ENCODE data around the gene MEF2C.
A peak's percentile ranks its signal among the peaks of the same experiment; 100 is the strongest.
"Not testable (repeated sequence)": the region's sequence is repeated elsewhere in the genome, so short reads cannot be mapped to it uniquely, and the experiment has no call there.

MEF2C gene

DNA sequence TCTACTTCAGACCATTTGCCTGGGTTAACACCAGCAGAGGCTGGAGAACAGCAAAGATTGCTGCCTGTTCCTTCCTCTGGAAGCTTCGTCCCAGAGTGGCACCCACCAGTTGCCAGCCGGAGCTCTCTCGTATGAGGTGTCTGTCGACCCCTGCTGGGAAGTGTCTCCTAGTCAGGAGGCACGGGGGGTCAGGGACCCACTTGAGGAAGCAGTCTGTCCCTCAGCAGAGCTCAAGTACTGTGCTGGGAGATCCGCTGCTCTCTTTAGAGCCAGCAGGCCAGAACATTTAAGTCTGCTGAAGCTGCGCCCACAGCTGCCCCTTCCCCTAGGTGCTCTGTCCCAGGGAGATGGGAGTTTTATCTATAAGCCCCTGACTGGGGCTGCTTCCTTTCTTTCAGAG lies 84.1 kb downstream of the MEF2C start:
- DNase-seq, result not testable (repeated sequence)

DNA sequence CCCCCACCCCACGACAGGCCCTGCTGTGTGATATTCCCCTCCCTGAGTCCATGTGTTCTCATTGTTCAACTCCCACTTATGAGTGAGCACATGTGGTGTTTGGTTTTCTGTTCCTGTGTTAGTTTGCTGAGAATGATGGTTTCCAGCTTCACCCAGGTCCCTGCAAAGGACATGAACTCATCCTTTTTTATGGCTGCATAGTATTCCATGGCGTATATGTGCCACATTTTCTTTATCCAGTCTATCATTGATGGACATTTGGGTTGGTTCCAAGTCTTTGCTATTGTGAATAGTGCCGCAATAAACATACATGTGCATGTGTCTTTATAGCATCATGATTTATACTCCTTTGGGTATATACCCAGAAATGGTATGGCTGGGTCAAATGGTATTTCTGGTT lies 89.2 kb downstream of the MEF2C start:
- not testable (repeated sequence) for DNase-seq

DNA sequence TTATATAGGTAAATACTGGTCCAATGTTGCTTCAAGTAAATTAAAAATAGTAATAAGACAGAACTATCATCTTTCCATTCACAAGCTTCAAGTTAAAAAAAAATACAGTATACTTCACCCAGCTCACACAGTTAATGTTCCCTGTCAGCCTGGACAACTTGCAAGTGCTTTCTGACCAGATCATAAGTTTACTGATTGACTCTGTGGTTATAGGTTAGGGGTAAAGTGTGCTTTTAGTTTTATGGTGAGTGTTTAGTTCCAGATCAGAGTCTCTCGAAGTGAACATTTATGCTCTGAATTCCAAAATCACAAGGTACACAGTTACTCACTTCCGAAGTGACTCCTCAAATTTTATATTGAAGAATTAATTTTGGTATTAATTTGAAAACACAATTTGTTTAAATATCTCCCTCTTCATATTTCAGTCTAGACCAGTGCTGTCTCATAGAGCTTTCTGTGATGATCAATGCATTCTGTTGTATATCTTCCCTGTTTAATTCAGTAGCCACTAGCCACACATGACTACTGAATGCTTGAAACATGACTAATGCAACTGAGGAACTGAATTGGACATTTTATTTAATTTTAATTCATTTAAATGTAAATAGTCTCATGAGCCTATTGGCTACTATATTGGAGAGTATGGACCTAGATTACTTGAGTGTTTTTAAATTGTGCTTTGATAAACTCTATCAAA lies 90.7 kb downstream of the MEF2C start:
- DNase-seq, result no peak

DNA sequence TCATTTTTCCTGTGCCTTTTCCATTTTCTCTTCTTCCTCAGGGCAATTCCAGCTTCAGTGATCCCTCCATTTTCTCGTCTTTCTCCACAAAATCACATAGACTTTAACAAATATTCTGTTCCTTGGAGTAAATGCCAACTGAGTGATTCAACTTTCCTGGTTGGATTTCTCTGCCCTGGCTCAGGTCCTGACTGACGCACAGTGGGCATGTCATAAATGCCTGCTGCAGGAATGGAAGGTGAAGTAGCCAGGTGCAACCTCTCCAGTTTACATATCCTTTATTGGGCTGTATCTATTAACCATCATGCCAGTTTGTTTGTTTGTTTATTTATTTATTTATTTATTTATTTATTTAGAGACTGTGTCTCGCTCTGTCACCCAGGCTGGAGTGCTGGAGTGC lies 95.1 kb downstream of the MEF2C start:
- no peak for DNase-seq

DNA sequence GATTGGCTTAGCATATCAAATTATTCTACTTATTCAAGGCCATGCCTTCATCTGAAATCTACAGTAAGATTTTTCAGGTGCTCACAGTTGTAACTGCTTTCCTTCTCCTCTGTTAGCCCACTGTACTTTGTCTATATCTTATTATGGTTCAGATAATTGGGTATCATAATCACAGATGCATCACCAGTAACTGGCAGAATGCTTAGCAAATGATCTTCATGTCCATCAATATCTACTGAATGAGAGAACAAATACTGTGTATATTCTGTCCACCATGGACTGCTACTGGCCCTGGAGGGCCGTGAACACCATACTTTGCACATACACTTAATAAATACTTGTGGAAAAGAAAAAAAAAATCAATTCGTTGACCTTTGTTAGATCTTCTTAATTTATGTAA lies 96.2 kb downstream of the MEF2C start:
- no peak for DNase-seq

DNA sequence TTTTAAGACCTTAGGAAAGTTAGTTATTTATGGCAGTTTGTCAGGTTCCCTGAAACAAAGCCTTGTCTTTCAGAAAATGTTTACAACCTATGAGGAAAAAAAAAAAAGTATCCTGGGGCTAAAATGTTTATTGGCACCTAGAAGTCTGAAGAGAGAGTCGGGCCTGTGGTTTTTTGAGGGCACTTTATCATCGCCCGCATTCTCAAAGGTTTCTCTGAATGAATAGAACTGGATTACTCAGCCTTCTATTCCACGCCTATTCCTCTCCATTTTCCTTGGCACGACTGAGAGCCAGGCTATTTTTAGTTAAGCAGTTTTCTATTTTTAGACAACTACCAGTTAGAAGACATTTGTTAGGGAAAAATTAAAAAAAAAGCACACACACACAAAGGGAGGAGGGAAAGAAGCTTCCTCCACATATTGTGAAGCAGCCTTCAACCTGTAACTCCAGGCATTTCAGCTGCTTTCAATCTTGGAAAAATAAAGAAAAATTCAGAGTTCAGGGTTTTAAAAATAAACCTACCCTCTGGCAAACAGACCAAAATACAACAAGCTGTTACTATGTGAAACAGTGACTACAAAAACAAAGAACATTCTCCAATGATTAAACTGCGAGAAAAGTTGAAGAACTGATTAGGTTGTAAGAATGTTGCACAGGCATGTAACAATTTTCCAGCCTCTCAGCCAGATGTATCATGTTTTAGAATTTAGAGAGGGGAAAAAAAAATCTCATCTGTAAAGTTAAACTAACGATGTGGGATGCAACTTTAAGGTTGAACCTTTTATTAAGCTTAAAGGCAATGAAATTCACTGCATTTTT lies 97.0 kb downstream of the MEF2C start:
- no peak for DNase-seq

DNA sequence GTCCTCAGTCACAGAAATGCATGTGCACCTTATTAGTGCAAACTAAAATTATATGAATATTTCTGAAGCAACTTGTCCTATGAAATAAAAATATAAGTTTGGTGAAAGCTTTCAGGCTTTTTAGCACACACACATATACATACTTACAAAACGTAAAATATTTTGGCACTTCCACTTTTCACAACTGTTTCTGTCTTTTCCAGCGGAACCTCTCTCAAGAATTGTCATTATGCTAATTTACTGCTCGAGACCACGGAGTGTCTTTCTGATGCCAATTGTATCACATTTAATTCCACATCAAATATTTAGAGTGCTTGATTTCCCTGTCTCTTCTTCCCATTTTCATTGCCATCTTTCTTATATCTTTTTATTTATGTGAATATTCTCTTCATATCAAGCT lies 100.4 kb downstream of the MEF2C start:
- peak; percentile 24 for DNase-seq

DNA sequence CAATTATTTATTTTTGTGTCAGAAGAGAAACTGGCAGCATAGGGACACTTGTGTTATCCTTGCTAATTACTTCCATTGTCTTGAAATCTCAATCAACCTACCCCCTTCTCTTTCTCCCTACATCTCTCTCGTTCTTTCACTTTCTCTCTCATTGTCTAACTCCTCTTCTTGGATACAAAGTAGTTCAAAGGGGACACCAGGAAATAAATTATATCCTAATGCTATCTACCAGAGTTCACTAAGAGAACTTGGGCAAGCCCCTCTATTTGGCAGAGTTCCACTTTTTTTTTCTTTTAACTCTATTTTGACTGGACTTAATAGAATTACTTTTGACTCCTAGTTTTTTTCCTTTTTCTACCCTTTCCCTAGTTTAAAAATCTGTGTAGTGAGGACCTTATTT lies 102.2 kb downstream of the MEF2C start:
- DNase-seq, result no peak

DNA sequence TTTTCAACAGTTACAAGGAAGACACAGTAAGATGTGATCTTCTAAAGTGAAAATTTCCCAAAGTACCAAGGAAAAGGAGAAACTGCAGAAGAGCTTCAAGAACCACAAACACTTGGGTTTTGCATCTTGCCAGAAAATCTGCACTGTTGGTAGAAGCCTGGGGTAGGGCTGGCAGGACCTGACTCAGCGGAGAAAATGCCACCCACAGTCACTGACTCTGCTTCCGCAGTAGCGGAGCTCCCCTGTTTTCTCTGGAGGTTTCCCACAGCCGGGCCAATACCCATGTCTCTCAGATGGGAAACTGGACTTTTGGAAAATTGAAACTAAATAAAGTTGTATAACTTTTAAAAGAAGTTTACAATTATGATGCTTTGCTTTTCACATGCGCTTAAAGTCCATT lies 104.2 kb downstream of the MEF2C start:
- DNase-seq, result peak; percentile 63

DNA sequence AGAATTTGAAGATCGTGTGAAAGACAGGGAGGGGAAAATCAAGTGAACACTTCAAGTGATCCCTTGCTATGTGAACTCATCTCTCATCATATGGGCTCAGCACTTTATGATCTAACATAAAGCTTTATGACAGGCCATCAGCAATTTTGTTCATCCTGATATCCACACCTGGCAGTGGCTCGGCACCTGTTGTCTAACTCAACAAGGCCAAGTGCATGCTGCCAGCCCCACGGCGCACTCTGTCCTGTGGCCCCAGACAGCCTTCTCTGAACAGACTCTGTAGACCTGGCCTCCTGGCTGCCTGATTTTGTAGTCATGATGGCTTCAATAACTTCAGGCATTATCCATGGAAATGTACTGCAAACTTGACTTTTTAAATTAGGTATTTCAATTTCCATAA lies 106.3 kb downstream of the MEF2C start:
- no peak for DNase-seq

DNA sequence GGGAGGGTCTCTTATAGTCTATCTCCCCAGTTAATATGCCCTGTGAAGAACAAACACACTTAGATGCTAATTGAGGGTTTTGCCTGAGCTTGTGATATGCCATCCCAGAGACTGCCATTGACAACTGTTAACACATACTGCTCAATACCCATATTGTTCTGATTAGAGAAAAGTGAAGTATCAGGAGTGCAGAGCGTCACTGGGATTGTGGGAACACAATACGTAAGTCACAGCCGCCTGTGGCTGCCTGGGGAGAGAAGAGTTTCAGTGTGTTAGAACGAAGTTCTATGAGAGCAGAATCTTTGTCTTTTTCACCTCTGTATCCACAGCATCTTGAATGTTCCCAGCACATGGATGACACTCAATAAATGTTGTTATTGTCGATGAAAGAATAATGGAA lies 110.2 kb downstream of the MEF2C start:
- no peak for DNase-seq

DNA sequence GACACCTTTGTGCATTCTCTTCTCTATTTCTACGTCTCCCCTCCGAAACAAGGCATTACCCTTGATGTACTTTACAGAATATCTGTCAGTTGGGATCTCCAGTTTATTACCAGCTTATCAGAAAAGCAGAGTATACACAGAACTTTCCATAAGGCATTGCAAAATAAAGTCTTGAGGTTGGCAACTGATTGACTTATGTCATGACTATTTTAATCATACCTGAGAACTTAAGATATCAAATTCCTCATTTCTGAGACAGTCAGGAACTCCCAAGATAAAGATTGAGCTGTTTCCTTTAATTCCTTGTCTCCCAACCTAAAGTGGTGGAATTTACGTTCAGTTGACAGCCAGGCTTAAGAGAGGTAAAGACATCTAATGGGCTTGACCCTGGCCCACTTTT lies 110.9 kb downstream of the MEF2C start:
- no peak for DNase-seq

DNA sequence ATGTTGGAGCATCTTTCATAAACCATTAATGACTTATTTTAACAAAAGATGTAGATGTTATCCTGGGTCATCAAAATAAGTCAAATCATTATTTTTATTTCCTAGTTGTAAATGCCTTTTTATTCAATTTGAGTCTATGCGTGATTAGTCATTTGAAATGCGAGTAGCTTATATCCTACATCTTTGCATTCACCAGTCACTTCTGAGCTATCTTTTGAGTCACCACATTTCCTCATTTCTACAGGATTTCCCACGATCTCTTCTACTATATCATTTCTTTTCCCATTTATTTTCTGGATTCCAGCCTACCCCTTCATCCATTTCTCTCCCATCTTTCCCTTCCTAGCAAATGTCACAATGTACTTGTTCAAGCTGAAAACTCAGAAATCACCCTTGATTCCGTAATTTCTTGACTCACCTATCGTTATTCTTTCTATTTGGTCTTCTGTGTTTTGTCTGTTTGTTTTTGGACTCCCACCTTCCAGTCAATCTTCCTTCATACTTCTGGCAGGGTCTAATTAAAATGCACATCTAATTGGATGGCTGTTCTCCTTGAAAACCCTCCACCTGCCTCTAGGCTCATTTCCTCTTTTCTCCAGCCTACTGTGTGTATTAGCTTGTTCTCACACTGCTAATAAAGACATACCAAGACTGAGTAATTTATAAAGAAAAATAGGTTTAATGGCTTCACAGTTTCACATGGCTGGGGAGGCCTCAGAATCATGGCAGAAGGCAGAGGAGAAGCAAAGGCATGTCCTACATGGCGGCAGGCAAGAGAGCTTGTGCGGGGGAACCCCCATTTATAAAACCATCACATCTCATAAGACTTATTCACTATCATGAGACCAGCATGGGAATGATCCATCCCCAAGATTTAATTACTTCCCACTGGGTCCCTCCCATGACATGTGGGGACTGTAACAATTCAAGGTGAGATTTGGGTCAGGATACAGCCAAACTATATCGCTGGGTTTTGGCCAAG lies 112.4 kb downstream of the MEF2C start:
- DNase-seq, result no peak

DNA sequence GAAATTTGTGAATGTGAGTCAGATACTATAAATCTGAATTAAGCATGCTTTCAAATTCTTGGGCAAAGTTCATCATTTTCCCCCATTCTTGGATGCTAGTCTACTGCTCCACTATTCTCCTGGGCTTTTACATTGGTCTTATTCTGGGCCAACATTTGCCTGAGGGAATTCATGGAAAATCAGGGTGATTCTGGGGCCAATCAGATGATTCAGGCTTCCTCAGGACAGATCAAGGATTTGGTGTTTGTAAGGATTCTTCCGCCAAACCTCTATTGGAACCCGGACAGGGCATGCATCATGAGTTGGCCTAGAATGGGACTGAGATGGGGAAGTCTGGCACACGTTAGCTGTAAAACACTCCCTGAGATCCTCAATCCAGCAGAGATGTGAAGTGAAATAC lies 113.8 kb downstream of the MEF2C start:
- DNase-seq, result no peak

DNA sequence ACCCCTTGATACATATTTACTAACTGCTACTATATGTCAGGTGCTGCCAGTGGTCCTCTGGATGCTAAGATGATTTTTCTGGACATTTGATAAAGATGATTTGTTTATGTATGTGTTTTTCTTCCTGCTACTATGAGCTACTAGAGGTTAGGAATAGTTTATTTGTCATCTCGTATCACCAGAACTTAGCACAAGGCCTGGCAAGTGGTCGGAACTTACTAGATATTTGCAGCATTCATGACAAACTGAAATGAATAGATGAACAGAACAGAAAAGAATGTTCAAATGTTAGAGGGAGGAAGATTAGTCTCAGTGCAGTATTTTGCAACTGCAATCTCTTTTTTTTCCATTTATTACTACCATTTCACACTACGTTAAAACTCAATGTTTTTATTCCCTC lies 114.6 kb downstream of the MEF2C start:
- DNase-seq, result no peak

DNA sequence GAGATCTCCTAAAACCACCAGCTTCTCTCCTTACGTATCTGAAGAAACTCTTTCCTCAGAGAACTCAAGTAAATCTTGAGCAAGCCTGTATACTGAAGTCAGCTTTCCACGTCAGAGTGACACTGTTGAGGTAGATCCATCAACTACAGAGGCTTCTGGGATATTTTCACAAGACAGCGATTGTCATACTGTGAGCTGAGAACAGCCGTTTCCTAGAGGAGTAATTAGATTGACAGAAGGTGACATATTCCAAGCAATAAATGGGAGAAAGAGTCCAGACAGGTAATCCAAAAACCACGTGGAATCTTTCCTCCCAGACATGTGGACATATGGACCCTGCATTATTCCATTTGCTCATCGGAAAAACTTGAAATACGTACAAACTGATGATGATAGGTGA lies 117.2 kb downstream of the MEF2C start:
- no peak for DNase-seq

DNA sequence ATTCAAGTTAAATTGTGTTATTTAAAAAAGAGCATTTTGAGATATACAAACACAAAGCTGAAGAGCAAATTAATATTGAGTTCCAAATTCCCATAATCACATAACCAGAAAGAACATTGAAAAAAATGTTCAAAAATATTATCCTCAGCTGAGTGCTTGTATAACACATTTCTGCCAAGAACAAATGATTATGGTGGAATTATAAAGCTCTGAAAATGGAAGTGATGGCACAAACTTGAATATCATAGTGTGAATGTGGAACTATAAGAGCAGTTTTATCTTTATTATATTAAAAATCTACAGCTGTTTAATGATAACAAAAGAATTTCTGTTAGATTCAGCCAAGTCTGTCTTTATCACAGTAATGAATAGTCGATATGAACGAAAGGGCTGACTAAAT lies 117.8 kb downstream of the MEF2C start:
- DNase-seq, result no peak

DNA sequence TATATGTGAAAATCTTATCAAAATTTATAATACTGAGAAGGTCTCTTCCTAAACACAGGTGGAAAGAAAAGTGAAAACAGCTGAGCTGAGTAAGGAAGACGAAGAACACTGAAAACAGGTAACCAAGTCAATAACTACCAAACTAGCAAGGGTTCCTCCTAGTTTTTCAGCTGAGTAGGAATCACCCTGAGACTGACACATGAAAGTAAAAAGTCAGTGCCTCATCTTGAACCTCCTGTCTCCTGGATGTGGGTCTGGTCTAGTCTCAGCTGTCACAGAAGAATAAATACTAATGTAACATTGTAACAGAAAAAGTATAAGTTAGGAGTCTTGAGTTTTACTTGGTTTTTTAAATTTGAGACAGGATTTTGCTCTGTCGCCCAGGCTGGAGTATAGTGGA lies 121.0 kb downstream of the MEF2C start:
- no peak for DNase-seq

DNA sequence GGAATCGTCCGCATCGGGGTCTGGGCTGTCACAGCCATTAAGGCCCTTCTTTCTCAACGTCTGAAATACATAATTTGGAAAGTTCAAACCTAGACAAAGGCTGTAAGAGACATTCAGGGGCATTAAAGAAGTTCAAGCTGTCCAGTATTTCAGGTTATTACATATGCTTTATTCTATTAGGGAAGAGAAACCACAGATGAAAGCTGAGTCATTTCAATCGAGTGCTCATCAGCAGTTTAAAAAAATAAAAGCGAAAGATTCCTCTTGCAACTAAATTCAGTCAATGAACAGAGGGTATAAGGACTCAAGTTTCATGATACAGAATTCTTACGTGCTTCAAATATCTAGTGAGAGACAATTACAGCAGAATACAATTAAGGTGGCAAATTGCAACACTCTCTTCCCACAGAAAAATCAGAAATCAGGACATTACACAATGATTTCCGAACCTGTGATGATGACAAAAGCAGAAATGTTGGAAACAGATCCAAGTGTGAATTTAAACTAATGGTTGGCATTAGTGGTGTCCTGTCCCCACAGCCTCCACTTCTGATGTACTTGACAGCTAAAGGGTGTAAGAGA lies 121.6 kb downstream of the MEF2C start:
- peak; percentile 83 for DNase-seq

DNA sequence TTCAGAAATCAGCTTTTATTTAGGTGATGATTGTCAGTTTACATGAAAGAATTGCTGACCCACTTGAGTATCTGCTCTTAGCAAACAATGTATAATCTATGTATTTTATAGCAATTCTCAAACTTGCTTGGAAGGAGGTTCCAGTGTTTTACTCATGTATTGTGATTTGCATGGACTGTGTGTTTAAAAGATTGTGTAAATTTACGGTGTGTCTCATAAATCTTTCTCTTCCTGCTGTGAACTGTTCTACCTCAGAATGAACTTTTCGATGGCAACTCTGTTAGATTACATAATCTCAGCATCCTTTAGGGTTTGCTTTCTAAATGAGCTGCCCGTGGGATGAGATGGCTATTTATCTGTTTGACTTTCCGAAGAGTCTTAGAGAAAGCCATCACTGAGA lies 122.5 kb downstream of the MEF2C start:
- DNase-seq, result peak; percentile 15

DNA sequence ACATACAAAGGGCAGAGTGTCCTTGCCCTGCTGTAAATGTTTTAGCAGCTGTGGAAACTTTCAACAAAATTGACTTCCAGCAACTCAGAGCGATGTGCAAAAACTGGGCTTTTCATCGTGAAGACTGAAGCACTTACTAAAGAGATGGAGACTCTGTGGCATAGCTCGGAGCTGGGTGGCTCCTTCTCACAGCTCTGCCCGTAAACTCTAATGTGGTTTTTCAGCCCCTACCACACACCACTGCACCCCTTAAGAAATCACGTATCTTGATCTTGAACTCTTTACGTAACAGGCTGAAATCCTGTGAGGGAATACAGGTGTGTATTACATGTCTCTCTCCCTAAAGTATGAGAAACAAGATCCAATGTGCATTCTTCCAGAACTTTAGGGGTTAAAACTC lies 124.4 kb downstream of the MEF2C start:
- DNase-seq, result no peak

DNA sequence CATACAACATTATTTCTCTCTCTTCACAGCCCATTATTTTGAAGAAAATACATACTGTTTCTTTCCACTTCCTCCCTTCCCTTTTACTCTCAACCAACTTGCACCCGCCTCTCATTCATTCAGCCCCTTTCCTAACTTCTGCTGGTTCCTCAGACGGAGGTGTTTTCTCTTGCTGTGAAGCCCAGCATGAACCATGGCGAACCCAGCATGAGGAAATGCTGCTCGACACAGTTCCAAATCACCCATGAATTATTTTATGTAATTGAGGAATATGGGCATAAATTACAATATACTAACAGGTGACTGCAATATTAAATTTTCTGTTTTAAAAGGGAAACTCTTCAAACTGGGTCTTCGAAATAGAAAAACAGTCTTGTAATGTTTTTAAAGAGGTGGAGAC lies 124.8 kb downstream of the MEF2C start:
- no peak for DNase-seq

DNA sequence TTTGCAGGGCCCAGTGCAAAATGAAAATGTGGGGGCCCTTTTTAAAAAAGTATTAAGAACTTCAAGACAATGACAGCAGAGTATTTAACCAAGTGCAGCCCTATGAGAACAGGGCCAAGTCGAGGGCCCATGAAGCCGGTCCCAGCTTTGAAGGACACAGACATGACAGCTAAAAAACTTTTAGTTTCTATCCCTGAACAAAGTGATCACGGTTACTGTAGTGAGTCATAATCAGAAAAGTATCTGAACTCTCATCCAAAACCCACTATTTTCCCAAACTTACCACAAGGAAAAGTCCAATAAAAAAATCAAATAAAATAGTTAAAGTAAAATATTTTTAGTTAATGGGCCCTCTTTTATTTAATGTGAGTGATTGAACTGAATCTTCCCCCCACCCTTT lies 126.0 kb downstream of the MEF2C start:
- DNase-seq, result no peak

All from inflammatory macrophage treated with lipopolysaccharide for 4 hours (primary cell).